ENCODE results near the gene PHF2.

PHF2 gene

GRCh38 chr9:93587284-93587650, 10.9 kb downstream of the PHF2 start:
- DNase-seq (ENCODE audit: low spot score), result no peak

GRCh38 chr9:93587651-93588347, 11.4 kb downstream of the PHF2 start:
- DNase-seq (ENCODE audit: low spot score), result no peak

GRCh38 chr9:93588641-93589609, 12.5 kb downstream of the PHF2 start:
- DNase-seq (ENCODE audit: low spot score), result no peak

GRCh38 chr9:93589688-93590087, 13.3 kb downstream of the PHF2 start:
- DNase-seq (ENCODE audit: low spot score), result no peak

GRCh38 chr9:93590609-93591234, 14.3 kb downstream of the PHF2 start:
- DNase-seq (ENCODE audit: low spot score), result no peak

GRCh38 chr9:93591301-93592007, 15.1 kb downstream of the PHF2 start:
- DNase-seq (ENCODE audit: low spot score), result no peak

GRCh38 chr9:93592008-93592642, 15.7 kb downstream of the PHF2 start:
- no peak for DNase-seq (ENCODE audit: low spot score)

GRCh38 chr9:93592643-93593021, 16.2 kb downstream of the PHF2 start:
- DNase-seq (ENCODE audit: low spot score), result no peak

GRCh38 chr9:93593144-93593658, 16.8 kb downstream of the PHF2 start:
- no peak for DNase-seq (ENCODE audit: low spot score)

- DNase-seq (ENCODE audit: low spot score), result peak; percentile 56
These were observed 17.8 kb downstream of the PHF2 start for GRCh38 chr9:93594041-93594756.

GRCh38 chr9:93595461-93595860, 19.1 kb downstream of the PHF2 start:
- DNase-seq (ENCODE audit: low spot score), result no peak

- DNase-seq (ENCODE audit: low spot score), result no peak
These were observed 19.5 kb downstream of the PHF2 start for GRCh38 chr9:93595861-93596365.

- DNase-seq (ENCODE audit: low spot score), result no peak
These were observed 20.0 kb downstream of the PHF2 start for GRCh38 chr9:93596399-93596798.

- DNase-seq (ENCODE audit: low spot score), result no peak
These were observed 20.8 kb downstream of the PHF2 start for GRCh38 chr9:93597142-93597706.

GRCh38 chr9:93597871-93598646, 21.7 kb downstream of the PHF2 start:
- DNase-seq (ENCODE audit: low spot score), result no peak

- no peak for DNase-seq (ENCODE audit: low spot score)
These were observed 22.4 kb downstream of the PHF2 start for GRCh38 chr9:93598647-93599241.

- DNase-seq (ENCODE audit: low spot score), result no peak
These were observed 23.4 kb downstream of the PHF2 start for GRCh38 chr9:93599571-93600403.

GRCh38 chr9:93600504-93600903, 24.1 kb downstream of the PHF2 start:
- DNase-seq (ENCODE audit: low spot score), result no peak
